Stimulated activated CD8-positive, alpha-beta memory T cell treated with anti-CD3 and anti-CD28 coated beads, Interleukin-12 subunit alpha, Interleukin-12 subunit beta, amount 100 ng/mL, for 24 hours (primary cell): Measurements from ENCODE around the gene PXN.
"Not testable (repeated sequence)": the region's sequence is repeated elsewhere in the genome, so short reads cannot be mapped to it uniquely, and the experiment has no call there.

ENCODE experiments used
- DNase-seq: peaks from one replicate; pipeline ENCODE4 v3.0.0-alpha.2; 2020; ENCODE audit errors: extremely low read depth

PXN gene

GRCh38 chr12:120262852-120263747, 2.4 kb downstream of the PXN start:
- DNase-seq = no peak

- DNase-seq = no peak
Observed at GRCh38 chr12:120261951-120262851, 3.3 kb downstream of the PXN start.

GRCh38 chr12:120260607-120261006, 4.9 kb downstream of the PXN start:
- no peak for DNase-seq

GRCh38 chr12:120259418-120260202, 5.9 kb downstream of the PXN start:
- no peak for DNase-seq

GRCh38 chr12:120258323-120258896, 7.1 kb downstream of the PXN start:
- no peak for DNase-seq

GRCh38 chr12:120257041-120257821, 8.3 kb downstream of the PXN start:
- no peak for DNase-seq

- DNase-seq = no peak
Observed at GRCh38 chr12:120254809-120255208, 10.7 kb downstream of the PXN start.

GRCh38 chr12:120253313-120253712, 12.2 kb downstream of the PXN start:
- not testable (repeated sequence) for DNase-seq

GRCh38 chr12:120252071-120252906, 13.2 kb downstream of the PXN start:
- DNase-seq = peak; percentile 52

- DNase-seq = not testable (repeated sequence)
Observed at GRCh38 chr12:120251364-120252070, 14.0 kb downstream of the PXN start.

- DNase-seq = no peak
Observed at GRCh38 chr12:120249875-120250795, 15.4 kb downstream of the PXN start.

GRCh38 chr12:120249266-120249874, 16.2 kb downstream of the PXN start:
- DNase-seq = no peak

- no peak for DNase-seq
Observed at GRCh38 chr12:120247621-120248030, 17.9 kb downstream of the PXN start.

GRCh38 chr12:120247183-120247582, 18.3 kb downstream of the PXN start:
- no peak for DNase-seq

- not testable (repeated sequence) for DNase-seq
Observed at GRCh38 chr12:120246705-120247104, 18.8 kb downstream of the PXN start.

- no peak for DNase-seq
Observed at GRCh38 chr12:120242971-120243699, 22.4 kb downstream of the PXN start.

- no peak for DNase-seq
Observed at GRCh38 chr12:120242275-120242799, 23.2 kb downstream of the PXN start.
